PC-3 (cell line): ENCODE data around the gene LTBR. TPM values are rescaled to one million over a fixed set of nuclear protein-coding genes. Genes with fewer than 3 reads are reported as not detected.

Experiments
- ATAC-seq: fragments of 200-7000 bp; cut with Tn5 transposase; 2 replicates; pipeline ENCODE4 v1.9.1; 2020; ENCODE audit warnings: mild to moderate bottlenecking, moderate library complexity
- BruUV-seq: library from RNA; stranded (reverse); fragments of 400-500 nt; replicated peaks from 2 replicates; lab custom pipeline; 2021; lab: Mats Ljungman, UMichigan
- CTCF ChIA-PET: fragments of 300-600 bp; sonication (Branson Sonifier 250); formaldehyde crosslinking; loops from one replicate; lab custom pipeline; 2022; ENCODE audit warnings: antibody characterized with exemption; lab: Charles Lee
- POLR2A ChIA-PET: fragments of 300-600 bp; sonication (Branson Sonifier 250); formaldehyde crosslinking; loops from one replicate; lab custom pipeline; 2022; ENCODE audit warnings: antibody characterized with exemption; ENCODE audit not compliant: unreplicated experiment; lab: Charles Lee
- DNase-seq: peaks from one replicate; pipeline ENCODE4 v3.0.0-alpha.2; 2015
- H2AFZ ChIP-seq: fragments of 300-600 bp; sonication (generic); 2 replicates; pipeline ENCODE4 v1.6.0; 2016; ENCODE audit warnings: antibody characterized with exemption, low read length
- H3F3A ChIP-seq: fragments of 300-600 bp; sonication (generic); one replicate; pipeline ENCODE4 v1.6.0; 2017; ENCODE audit warnings: antibody characterized with exemption, low read length, control low read depth, mild to moderate bottlenecking; ENCODE audit not compliant: unreplicated experiment
- H3K27ac ChIP-seq: fragments of 300-600 bp; sonication (generic); 2 replicates; pipeline ENCODE4 v1.5.1; 2016; ENCODE audit warnings: mild to moderate bottlenecking, low read length
- H3K27me3 ChIP-seq: fragments of 300-600 bp; sonication (generic); 2 replicates; pipeline ENCODE4 v1.6.1; 2016; ENCODE audit warnings: low read length, mixed read lengths
- H3K36me3 ChIP-seq: fragments of 300-600 bp; sonication (generic); 2 replicates; pipeline ENCODE4 v1.6.1; 2016; ENCODE audit warnings: low read depth, mixed run types, low read length, mixed read lengths
- H3K4me1 ChIP-seq: fragments of 300-600 bp; sonication (generic); 2 replicates; pipeline ENCODE4 v1.5.1; 2016; ENCODE audit warnings: low read length; ENCODE audit not compliant: insufficient read depth
- H3K4me2 ChIP-seq: fragments of 300-600 bp; sonication (generic); 2 replicates; pipeline ENCODE4 v1.6.0; 2016; ENCODE audit warnings: low read length
- H3K4me3 ChIP-seq: fragments of 300-600 bp; sonication (generic); 2 replicates; pipeline ENCODE4 v1.5.1; 2016; ENCODE audit warnings: mild to moderate bottlenecking, low read length, mixed read lengths
- H3K79me2 ChIP-seq: fragments of 300-600 bp; sonication (generic); 2 replicates; pipeline ENCODE4 v1.6.1; 2017; ENCODE audit warnings: low read length, mixed read lengths
- H3K9ac ChIP-seq: fragments of 300-600 bp; sonication (generic); 2 replicates; pipeline ENCODE4 v1.6.0; 2016; ENCODE audit warnings: mild to moderate bottlenecking, low read length
- H3K9me2 ChIP-seq: fragments of 300-600 bp; sonication (generic); replicated peaks from 2 replicates; pipeline ENCODE4 v1.6.1; 2016; ENCODE audit warnings: mixed run types, low read length, mixed read lengths
- H3K9me3 ChIP-seq: fragments of 300-600 bp; sonication (generic); 2 replicates; pipeline ENCODE4 v1.6.1; 2016; ENCODE audit warnings: low read length, mixed read lengths
- H4K20me1 ChIP-seq: fragments of 300-600 bp; sonication (generic); 2 replicates; pipeline ENCODE4 v1.6.1; 2016; ENCODE audit warnings: low read length, mixed read lengths
- EZH2 ChIP-seq: fragments of 300-600 bp; sonication (generic); IDR thresholded peaks from one replicate; pipeline ENCODE4 v1.6.1; 2017; ENCODE audit warnings: antibody characterized with exemption, mild to moderate bottlenecking, low read length; ENCODE audit not compliant: unreplicated experiment
- EZH2phosphoT487 ChIP-seq: fragments of 300-600 bp; sonication (generic); IDR thresholded peaks from 2 replicates; pipeline ENCODE4 v1.6.1; 2018; ENCODE audit warnings: mild to moderate bottlenecking, antibody characterized with exemption, low read length, borderline replicate concordance
- intact Hi-C: fragments of 100-400 bp; cut with micrococcal nuclease; formaldehyde crosslinking; loops from 2 replicates; pipeline ENCODE4 v1.9.0; 2023
- total RNA-seq: library from RNA; depleted of rRNA; stranded (reverse); fragments of >200 nt; gene quantifications from 2 replicates; pipeline ENCODE4 v1.2.3, GENCODE V29; 2014
- TF ChIP-seq, protein P1 (sequence below): fragments of 300-600 bp; sonication (generic); conservative IDR thresholded peaks from 2 replicates; pipeline ENCODE4 v1.5.1; 2017; ENCODE audit warnings: antibody characterized with exemption, low read depth, mild to moderate bottlenecking, low read length

LTBR gene
- total RNA-seq, 1 experiment from 2014 or later: 163 TPM

DNA sequence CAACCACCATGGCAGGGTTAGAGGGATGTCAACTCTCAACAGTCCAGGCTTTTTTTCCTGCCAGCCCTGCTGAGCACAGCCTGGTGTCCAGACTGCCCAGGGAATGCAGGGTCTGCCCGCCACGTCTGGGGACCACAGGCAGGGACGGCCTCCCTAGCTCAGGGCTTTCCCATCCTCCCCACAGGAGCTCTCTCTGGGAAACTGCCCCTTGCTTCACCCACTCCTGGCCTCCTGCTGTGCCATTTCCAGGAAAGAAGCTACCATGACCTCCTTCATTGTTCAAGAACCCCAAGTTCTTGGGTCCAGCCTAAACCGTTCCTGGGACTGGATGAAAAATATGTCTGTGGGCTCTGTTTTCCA lies 13.4 kb upstream of the LTBR start:
- POLR2A ChIA-PET: interaction anchor here (0.5 to 1.2 kb wide), 5 partner anchors 25 to 101 kb away, joined by 3 to 5 read pairs (median 3); no protein-coding TSS in a partner anchor
- H3K79me2 ChIP-seq: 0 out of 2 replicates have a peak, but pooled peaks cover 5% of the 10 kb centered on the region
- CTCF ChIA-PET: interaction anchor here (1.0 kb wide), 3 partner anchors 34 to 38 kb away, joined by 4 to 7 read pairs (median 5); no protein-coding TSS in a partner anchor

DNA sequence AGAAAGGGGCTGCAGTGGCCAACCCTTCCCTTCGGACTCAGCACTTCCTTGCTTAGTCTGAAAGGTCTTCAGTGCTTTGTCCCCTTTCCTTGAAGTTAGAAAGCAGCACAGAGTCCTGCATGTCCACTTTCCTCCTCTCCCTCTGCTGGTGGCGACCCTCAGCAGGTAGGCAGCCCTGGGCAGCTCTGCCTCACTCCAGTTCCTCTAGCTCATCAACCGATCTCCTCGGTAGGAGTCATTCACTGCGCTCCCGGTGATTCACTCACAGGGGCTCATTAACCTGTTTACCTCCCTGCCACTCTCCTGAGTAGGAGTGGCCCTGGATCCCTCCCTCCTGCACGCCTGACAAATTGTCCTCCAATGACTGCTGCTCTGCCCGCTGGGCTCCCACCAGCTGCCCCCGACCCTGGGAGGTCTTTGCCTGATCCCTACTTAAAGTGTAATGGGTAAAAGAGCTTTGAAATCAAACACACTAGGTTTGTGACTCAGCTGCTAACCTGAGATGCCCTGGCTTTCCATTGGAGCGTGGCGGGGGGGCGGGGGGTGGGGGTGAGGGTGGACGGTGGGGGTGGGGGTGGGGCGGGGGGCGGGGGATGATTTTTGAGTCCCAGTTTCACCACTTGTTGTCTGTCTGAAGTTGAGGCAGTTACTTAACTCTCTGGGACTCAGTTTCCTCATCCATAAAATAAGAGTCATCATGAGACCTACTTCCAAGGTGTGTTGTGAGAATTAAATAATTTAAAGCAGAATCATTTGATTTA lies 12.8 kb upstream of the LTBR start:
- peaks cover 76% of the 10 kb centered on the region for H3K4me1 ChIP-seq
- H2AFZ ChIP-seq: no peak overlapping the region
- H3K9ac ChIP-seq: peak overlapping the region; percentile 85
- 0 out of 2 replicates have a peak, but pooled peaks cover 5% of the 10 kb centered on the region for H3K79me2 ChIP-seq
- no peaks in the 10 kb centered on the region for H3K27me3 ChIP-seq
- no peaks in the 10 kb centered on the region for H3K9me2 ChIP-seq
- intact Hi-C loops: loop anchor here (1.0 to 2.0 kb wide), 2 partner anchors 8 to 34 kb away; no protein-coding TSS in a partner anchor
- peak; percentile 79 for ATAC-seq
- CTCF ChIA-PET: interaction anchor here (1.0 kb wide), 3 partner anchors 35 to 39 kb away, joined by 4 to 7 read pairs (median 5); no protein-coding TSS in a partner anchor
- no peaks in the 10 kb centered on the region for H3K9me3 ChIP-seq
- H3K4me3 ChIP-seq: no peak overlapping the region
- BruUV-seq: no TSS peak
- no peaks in the 10 kb centered on the region for H3K36me3 ChIP-seq
- TF ChIP-seq EZH2: no peak
- TF ChIP-seq, protein P1, sequence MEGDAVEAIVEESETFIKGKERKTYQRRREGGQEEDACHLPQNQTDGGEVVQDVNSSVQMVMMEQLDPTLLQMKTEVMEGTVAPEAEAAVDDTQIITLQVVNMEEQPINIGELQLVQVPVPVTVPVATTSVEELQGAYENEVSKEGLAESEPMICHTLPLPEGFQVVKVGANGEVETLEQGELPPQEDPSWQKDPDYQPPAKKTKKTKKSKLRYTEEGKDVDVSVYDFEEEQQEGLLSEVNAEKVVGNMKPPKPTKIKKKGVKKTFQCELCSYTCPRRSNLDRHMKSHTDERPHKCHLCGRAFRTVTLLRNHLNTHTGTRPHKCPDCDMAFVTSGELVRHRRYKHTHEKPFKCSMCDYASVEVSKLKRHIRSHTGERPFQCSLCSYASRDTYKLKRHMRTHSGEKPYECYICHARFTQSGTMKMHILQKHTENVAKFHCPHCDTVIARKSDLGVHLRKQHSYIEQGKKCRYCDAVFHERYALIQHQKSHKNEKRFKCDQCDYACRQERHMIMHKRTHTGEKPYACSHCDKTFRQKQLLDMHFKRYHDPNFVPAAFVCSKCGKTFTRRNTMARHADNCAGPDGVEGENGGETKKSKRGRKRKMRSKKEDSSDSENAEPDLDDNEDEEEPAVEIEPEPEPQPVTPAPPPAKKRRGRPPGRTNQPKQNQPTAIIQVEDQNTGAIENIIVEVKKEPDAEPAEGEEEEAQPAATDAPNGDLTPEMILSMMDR: peak; percentile 47; the same call in 1 of the 2 replicates
- TF ChIP-seq EZH2phosphoT487: no peak
- peak; percentile 97 for DNase-seq
- H3K4me2 ChIP-seq: peak overlapping the region; percentile 63
- H3F3A ChIP-seq: peaks cover 5% of the 10 kb centered on the region
- no peaks in the 10 kb centered on the region for H4K20me1 ChIP-seq
- peak overlapping the region; percentile 98 for H3K27ac ChIP-seq
- POLR2A ChIA-PET: interaction anchor here (0.5 to 1.2 kb wide), 6 partner anchors 26 to 161 kb away, joined by 3 to 5 read pairs (median 3); no protein-coding TSS in a partner anchor

More for the DNA sequence above, 13.4 kb upstream of the LTBR start:
- Histone ChIP-seq H3K4me1 (peaks cover 70% of the 10 kb centered on the region), H2AFZ (no peak overlapping the region), H3F3A (peaks cover 5% of the 10 kb centered on the region), H3K9ac (peak overlapping the region; percentile 70), H4K20me1 (no peaks in the 10 kb centered on the region), H3K9me2 (no peaks in the 10 kb centered on the region), H3K36me3 (no peaks in the 10 kb centered on the region), H3K4me2 (peak overlapping the region; percentile 63), H3K9me3 (no peaks in the 10 kb centered on the region), H3K4me3 (no peak overlapping the region), H3K27ac (peak overlapping the region; percentile 98), H3K27me3 (no peaks in the 10 kb centered on the region)
- BruUV-seq: no TSS peak
- DNase-seq (no peak), ATAC-seq (no peak)
- TF ChIP-seq EZH2phosphoT487: no peak
- TF ChIP-seq, protein P1: no peak
- TF ChIP-seq EZH2: no peak
- intact Hi-C loops: loop anchor here (2.0 kb wide), 1 partner anchor 34 kb away; no protein-coding TSS in a partner anchor
